Measurements from ENCODE around the gene SYNPO. TPM values are rescaled to one million over a fixed set of nuclear protein-coding genes. Genes with fewer than 3 reads are reported as not detected.

Gene SYNPO
- total RNA-seq, 1 donor from 2014 or later: 86.6 TPM

DNA sequence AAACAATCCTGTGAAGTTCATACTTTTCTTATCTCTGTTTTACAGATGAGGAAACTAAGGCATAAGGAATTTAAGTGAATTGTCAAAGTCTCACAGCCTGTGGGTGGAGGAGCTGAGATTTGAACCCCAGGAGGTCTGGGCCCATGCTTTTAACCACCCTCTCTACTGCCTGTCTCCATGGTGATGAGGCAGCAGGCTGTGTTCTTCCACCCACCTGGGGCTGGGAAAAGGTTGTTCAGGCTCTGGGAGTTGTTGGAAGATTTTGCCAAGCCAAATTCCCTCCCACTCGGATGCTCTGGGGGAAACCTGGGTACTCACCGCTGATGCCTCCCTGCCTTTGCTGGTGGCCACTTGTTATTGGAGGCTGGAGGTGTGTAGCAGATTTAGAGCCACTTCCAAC is 18.3 kb upstream of the SYNPO start:
- no peaks in the 10 kb centered on the region for H3K36me3 Mint-ChIP-seq
- no peak for DNase-seq (ENCODE audit: low spot score in 2 of 2, unreplicated experiment in 2 of 2)
- no peaks in the 10 kb centered on the region for H3K9me3 Mint-ChIP-seq
- no peak overlapping the region for H3K27ac Mint-ChIP-seq
- H3K4me3 Mint-ChIP-seq: no peak overlapping the region
- no peak for TF ChIP-seq CTCF (IDR thresholded peaks at IDR 0.05; ENCODE audit: unreplicated experiment)
- no peaks in the 10 kb centered on the region for H3K27me3 Mint-ChIP-seq (ENCODE audit: low read depth)
- H3K4me1 Mint-ChIP-seq: peaks cover 48% of the 10 kb centered on the region

GRCh38 chr5:150623152-150623877 is 17.1 kb upstream of the SYNPO start:
- Mint-ChIP-seq H3K4me3 (peak overlapping the region; percentile 74), H3K9me3 (no peaks in the 10 kb centered on the region), H3K27ac (peak overlapping the region; percentile 3), H3K27me3 (ENCODE audit: low read depth) (no peaks in the 10 kb centered on the region), H3K36me3 (no peaks in the 10 kb centered on the region), H3K4me1 (peaks cover 50% of the 10 kb centered on the region)
- no peak for DNase-seq (ENCODE audit: low spot score in 2 of 2, unreplicated experiment in 2 of 2)
- TF ChIP-seq CTCF (IDR thresholded peaks at IDR 0.05; ENCODE audit: unreplicated experiment): no peak

DNA sequence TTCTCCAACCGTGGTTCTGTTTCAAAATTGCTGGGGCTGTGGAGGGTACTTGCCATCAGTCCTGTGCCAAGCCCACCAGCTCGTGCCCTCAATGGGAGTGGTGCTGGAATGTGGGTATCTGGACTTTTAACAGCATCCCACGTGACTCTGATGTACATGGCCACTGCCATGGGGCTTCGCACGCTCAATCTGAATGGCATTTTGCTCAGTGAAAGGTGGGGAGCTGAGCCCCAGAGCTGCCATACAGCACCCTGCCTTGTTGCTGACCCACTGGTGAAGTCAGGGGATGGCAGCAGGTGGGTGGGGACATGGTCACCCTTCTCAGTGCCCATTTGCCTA is 16.6 kb upstream of the SYNPO start:
- H3K27me3 Mint-ChIP-seq (ENCODE audit: low read depth): no peaks in the 10 kb centered on the region
- H3K27ac Mint-ChIP-seq: peak overlapping the region; percentile 89
- no peaks in the 10 kb centered on the region for H3K9me3 Mint-ChIP-seq
- no peak for TF ChIP-seq CTCF (IDR thresholded peaks at IDR 0.05; ENCODE audit: unreplicated experiment)
- H3K4me3 Mint-ChIP-seq: peak overlapping the region; percentile 74
- no peak for DNase-seq (ENCODE audit: low spot score in 2 of 2, unreplicated experiment in 2 of 2)
- no peaks in the 10 kb centered on the region for H3K36me3 Mint-ChIP-seq
- H3K4me1 Mint-ChIP-seq: peaks cover 49% of the 10 kb centered on the region

DNA sequence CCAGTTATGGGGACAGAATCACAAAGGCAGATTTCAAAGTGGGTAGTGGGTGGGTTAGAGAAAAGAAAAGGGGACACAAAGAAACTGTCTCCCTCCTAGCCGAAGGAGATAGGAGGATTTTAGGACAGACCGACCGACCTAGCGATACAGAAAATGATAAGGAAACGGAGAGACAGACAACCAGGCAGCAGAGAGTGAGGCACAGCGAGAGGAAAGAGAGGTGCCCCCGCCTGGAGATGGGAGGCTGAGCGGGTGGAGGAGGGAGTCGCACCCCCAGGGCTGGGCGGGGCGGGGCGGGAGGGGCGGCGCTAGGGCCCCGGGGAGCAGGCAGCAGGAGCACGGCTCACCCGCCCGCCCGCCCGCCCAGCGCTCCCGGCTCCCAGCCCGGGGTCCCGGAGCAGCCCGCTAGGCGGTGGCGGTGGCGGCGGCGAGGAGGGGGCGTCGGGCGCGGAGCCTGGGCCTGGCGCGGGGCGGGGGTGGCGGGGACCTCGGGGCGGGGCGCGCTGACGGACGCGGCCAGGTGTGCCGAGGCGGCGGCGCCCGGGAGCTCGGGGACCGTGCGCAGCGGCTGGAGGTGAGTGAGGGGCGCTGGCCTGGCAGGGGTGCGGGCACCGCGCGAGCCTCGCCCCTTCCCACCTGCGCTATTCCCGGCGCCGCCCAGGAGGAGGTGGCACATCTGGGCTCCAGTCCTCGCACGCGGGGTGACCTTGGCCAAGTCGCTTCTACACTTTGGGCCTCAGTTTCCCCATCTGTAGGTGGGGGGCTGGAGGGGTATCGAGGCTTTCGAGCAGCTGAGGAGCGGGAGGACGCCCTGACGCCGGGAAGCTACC is 15.9 kb upstream of the SYNPO start:
- H3K4me3 Mint-ChIP-seq: peak overlapping the region; percentile 74
- H3K4me1 Mint-ChIP-seq: peaks cover 42% of the 10 kb centered on the region
- no peak for TF ChIP-seq CTCF (IDR thresholded peaks at IDR 0.05; ENCODE audit: unreplicated experiment)
- H3K27me3 Mint-ChIP-seq (ENCODE audit: low read depth): no peaks in the 10 kb centered on the region
- DNase-seq (ENCODE audit: low spot score in 2 of 2, unreplicated experiment in 2 of 2): no peak
- H3K9me3 Mint-ChIP-seq: no peaks in the 10 kb centered on the region
- H3K36me3 Mint-ChIP-seq: no peaks in the 10 kb centered on the region
- peak overlapping the region; percentile 89 for H3K27ac Mint-ChIP-seq

DNA sequence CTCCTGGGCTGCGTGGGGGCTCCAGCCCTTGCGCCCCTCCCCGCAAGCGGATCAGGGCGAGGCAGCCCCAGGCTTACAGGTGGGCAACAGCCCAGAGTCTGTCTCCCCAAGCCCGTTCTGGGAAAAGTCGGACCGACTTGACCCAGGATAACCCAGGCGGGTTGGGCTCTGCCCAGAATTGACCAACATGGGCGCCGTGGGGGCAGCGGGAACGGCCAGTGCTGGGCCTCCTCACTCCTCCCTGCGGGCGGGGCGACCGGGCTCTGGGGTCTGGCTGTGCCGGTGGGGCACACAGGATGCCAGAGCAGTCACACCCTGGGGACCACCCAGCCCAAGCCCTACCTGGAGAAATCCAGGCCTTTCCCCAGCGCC is 15.3 kb upstream of the SYNPO start:
- Mint-ChIP-seq H3K4me3 (peak overlapping the region; percentile 59), H3K36me3 (no peaks in the 10 kb centered on the region)

More for the DNA sequence above, 15.3 kb upstream of the SYNPO start:
- TF ChIP-seq CTCF (IDR thresholded peaks at IDR 0.05; ENCODE audit: unreplicated experiment): no peak
- H3K27ac Mint-ChIP-seq: no peak overlapping the region
- no peaks in the 10 kb centered on the region for H3K9me3 Mint-ChIP-seq
- peaks cover 39% of the 10 kb centered on the region for H3K4me1 Mint-ChIP-seq
- H3K27me3 Mint-ChIP-seq (ENCODE audit: low read depth): no peaks in the 10 kb centered on the region
- DNase-seq (ENCODE audit: low spot score in 2 of 2, unreplicated experiment in 2 of 2): no peak
